B cell (primary cell): ENCODE results near the gene AGTR1.

Source experiments
- CTCF ChIP-seq: fragments of 200-600 bp; IDR thresholded peaks from one replicate; pipeline ENCODE4 v1.8.0; 2022; ENCODE audit warnings: antibody characterized with exemption, mild to moderate bottlenecking
- EZH2 ChIP-seq: IDR thresholded peaks from 2 replicates; pipeline ENCODE4 v1.6.1; 2012; ENCODE audit warnings: borderline replicate concordance, low read depth, mild to moderate bottlenecking, moderate library complexity, low read length; ENCODE audit not compliant: insufficient read depth, poor library complexity, severe bottlenecking

DNA sequence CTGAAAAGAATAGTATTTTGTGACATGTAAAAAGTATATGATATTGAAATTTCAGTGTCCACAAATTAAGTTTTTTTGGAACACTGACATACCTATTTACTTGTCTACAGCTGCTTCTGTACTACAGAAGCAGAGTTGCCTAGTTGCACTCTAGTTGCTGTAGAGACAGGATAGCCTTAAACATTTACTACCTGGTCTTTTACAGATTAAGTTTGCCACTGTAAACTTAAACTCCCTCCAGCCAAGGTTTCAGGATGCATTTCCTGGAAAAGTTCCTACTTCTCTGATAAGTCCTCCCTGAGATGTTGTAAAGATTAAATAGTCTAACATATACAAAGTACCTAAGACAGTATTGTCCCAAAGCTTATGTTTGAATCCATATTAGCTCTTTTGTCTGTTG is 17.4 kb upstream of the AGTR1 start:
- TF ChIP-seq CTCF (no peak), EZH2 (no peak)
